Muscle of leg (tissue), 11 donors: ENCODE measurements around the gene GNG4. TPM values are rescaled to one million over a fixed set of nuclear protein-coding genes. Genes with fewer than 3 reads are reported as not detected.
A peak's percentile ranks its signal among the peaks of the same experiment; 100 is the strongest.
"Not testable (repeated sequence)": the region's sequence is repeated elsewhere in the genome, so short reads cannot be mapped to it uniquely, and the experiment has no call there.

Experiments used
- DNase-seq: peaks from one replicate; pipeline ENCODE4 v3.0.0; 2013
- H3K27ac ChIP-seq: one replicate; pipeline ENCODE4 v1.5.1; 2013; ENCODE audit warnings: mild to moderate bottlenecking, low read length, control low read depth
- H3K27me3 ChIP-seq: one replicate; pipeline ENCODE4 v1.6.1; 2013; ENCODE audit warnings: low read length; ENCODE audit not compliant: control insufficient read depth, insufficient read depth
- H3K36me3 ChIP-seq: one replicate; pipeline ENCODE4 v1.6.1; 2013; ENCODE audit warnings: low read length; ENCODE audit not compliant: control insufficient read depth, insufficient read depth
- H3K4me1 ChIP-seq: one replicate; pipeline ENCODE4 v1.6.1; 2013; ENCODE audit warnings: low read length; ENCODE audit not compliant: control insufficient read depth, insufficient read depth
- H3K4me3 ChIP-seq: one replicate; pipeline ENCODE4 v1.5.1; 2013; ENCODE audit warnings: low read length, control low read depth
- H3K9me3 ChIP-seq: replicated peaks from 2 replicates; pipeline ENCODE4 v1.6.1; 2013; ENCODE audit warnings: low read depth, low read length; ENCODE audit not compliant: control insufficient read depth
- WGBS: methylation state at CpG from one replicate; pipeline ENCODE4 v1.1.5; 2013; ENCODE audit warnings: missing lambda C conversion rate; ENCODE audit not compliant: insufficient coverage; 5-methylcytosine and 5-hydroxymethylcytosine counted together
- polyA plus RNA-seq, 8 donors: library from polyadenylated mRNA; unstranded; fragments of 120-200 nt; gene quantifications; one replicate each; pipeline versions ENCODE4 v1.2.1 to v1.2.3, GENCODE V29; 2013; ENCODE audit warnings: inconsistent platforms in 1 of 8, low replicate concordance in 1 of 8; ENCODE audit not compliant: insufficient read length in 8 of 8, insufficient read depth in 1 of 8
- total RNA-seq: library from RNA; stranded (reverse); fragments of 120-200 nt; gene quantifications from one replicate; pipeline ENCODE4 v1.2.4, GENCODE V29; 2013

Gene GNG4
- total and polyA plus RNA-seq, 9 donors, result 0.27 to 4.0 (median 0.60) TPM

GRCh38 chr1:235642011-235642942 lies 7.3 kb downstream of the GNG4 start:
- H3K27me3 ChIP-seq, result peaks cover 35% of the 10 kb centered on the region
- peaks cover 2% of the 10 kb centered on the region for H3K4me1 ChIP-seq
- no peaks in the 10 kb centered on the region for H3K36me3 ChIP-seq
- H3K4me3 ChIP-seq, result no peak overlapping the region
- 49% methylated on average over 40 of the region's 47 CpGs for WGBS
- H3K27ac ChIP-seq, result no peak overlapping the region
- no peaks in the 10 kb centered on the region for H3K9me3 ChIP-seq
- DNase-seq, result no peak

DNA sequence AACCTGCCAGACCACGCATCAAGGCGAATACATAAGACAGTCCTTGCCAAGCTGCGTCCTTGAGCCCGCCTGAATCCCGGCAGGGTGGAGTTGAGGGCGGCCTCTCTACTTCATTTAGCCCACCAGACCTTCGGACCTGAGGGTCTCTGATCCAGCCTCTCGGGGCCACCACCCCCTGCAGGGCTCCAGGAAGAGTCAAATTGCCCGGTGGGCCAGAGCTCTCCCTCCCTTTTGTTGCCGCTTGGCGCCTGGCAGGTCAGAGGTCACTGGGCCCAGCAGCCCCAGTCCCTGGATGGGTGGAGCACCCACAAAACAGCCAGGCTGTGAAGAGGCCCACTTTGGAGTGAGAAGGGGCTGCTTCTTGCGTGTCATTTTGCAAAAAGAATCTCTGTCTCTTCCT lies 9.0 kb downstream of the GNG4 start:
- WGBS, result 68% methylated on average over 9 of the region's 12 CpGs
- H3K36me3 ChIP-seq, result no peaks in the 10 kb centered on the region
- peaks cover 2% of the 10 kb centered on the region for H3K4me1 ChIP-seq
- H3K4me3 ChIP-seq, result no peak overlapping the region
- peaks cover 29% of the 10 kb centered on the region for H3K27me3 ChIP-seq
- no peaks in the 10 kb centered on the region for H3K9me3 ChIP-seq
- no peak overlapping the region for H3K27ac ChIP-seq
- DNase-seq, result no peak

DNA sequence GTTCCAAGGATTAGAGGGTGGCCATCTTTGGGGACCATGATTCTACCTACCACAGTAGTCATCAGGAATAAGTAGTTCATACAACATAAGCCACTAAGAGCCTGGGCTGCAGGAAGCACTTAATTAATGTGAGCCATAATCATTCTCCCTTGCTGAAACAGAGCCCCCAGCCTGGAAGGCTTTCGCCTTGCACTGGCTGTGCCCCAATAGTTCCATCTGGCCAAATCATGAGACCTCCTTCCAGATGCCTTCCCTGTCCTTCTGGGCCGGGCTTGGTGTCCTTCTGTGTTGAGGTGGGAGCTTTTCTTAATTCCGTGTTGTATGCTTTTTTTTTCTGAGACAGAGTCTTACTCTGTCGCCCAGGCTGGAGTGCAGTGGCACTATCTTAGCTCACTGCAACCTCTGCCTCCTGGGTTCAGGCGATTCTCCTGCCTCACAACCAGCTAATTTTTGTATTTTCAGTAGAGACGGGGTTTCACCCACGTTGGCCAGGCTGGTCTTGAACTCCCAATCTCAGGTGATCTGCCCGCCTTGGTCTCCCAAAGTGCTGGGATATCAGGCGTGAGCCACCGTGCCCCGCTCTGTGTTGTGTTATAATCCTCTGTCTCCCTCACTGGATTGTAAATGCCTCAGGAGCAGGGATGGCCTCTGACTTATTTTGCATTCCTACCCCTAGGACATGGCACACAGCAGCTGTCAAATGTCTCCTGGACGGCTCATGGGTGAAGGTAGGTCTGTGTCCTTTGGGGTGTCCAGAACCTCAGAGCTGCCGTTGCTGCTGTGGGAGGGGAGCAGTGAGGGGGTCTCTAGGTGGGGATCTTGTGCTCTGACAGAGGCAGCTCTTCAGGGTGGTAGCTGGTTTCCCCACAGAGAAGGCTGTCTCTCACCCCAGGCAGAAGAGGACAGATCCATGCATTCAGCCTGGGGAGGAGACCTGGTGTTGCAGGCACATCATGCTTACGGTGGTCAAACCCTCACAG lies 10.1 kb downstream of the GNG4 start:
- H3K27me3 ChIP-seq, result peaks cover 22% of the 10 kb centered on the region
- DNase-seq, result no peak
- WGBS, result 71% methylated on average over 8 of the region's 14 CpGs
- H3K4me1 ChIP-seq, result peaks cover 2% of the 10 kb centered on the region
- H3K36me3 ChIP-seq, result no peaks in the 10 kb centered on the region
- no peak overlapping the region for H3K27ac ChIP-seq
- H3K4me3 ChIP-seq, result no peak overlapping the region
- no peaks in the 10 kb centered on the region for H3K9me3 ChIP-seq

DNA sequence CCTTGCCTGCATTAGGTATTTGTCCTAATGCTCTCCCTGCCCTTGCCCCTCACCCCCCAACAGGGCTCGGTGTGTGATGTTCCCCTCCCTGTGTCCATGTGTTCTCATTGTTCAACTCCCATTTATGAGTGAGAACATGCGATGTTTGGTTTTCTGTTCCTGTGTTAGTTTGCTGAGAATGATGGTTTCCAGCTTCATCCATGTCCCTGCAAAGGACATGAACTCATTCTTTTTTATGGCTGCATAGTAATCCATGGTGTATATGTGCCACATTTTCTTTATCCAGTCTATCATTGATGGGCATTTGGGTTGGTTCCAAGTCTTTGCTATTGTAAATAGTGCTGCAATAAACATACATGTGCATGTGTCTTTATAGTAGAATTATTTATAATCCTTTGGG lies 11.0 kb downstream of the GNG4 start:
- not testable (repeated sequence) for H3K9me3 ChIP-seq, H3K4me1 ChIP-seq, DNase-seq, H3K4me3 ChIP-seq, H3K27ac ChIP-seq, H3K36me3 ChIP-seq
- H3K27me3 ChIP-seq, result peaks cover 18% of the 10 kb centered on the region
- no CpG with 5 or more reads among the region's 2 CpGs for WGBS

DNA sequence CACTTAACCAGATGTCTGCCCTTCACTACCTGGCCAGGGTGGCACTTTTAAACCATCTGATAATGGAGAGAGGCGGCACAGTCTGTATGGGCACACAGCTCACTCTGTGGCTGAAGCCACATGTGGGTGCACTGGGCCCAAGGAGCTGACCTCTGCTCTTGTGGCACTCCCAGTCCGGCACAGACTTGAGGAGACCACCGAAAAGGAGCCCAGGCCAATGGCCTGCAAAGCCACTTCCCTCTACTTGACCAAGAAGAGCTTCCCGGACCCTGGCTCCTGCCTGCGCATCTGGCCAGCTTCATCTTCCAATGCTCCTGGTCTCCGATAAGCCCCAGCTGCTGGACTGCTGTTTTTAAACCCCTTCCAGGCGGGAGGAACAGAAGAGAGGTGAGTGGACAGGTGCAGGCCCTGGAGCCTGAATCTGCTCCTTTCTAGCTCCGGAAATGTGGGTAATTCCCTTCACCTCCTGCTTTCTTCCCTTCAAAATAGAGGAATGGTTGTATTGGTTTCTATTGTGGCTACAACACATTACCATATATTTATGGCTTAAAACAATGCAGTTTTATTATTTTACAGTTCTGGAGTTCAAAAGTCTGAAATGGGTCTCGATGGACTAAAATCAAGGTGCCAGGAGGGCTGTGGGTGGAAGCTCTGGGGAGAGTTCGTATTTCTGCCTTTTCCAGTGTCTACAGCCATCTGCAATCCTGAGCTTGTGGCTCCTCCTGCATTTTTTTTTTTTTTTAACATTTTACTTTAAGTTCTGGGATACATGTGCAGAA lies 11.6 kb downstream of the GNG4 start:
- Histone ChIP-seq H3K9me3 (no peaks in the 10 kb centered on the region), H3K27ac (no peak overlapping the region), H3K4me1 (peaks cover 2% of the 10 kb centered on the region), H3K4me3 (no peak overlapping the region), H3K36me3 (no peaks in the 10 kb centered on the region), H3K27me3 (peaks cover 17% of the 10 kb centered on the region)
- 76% methylated on average over 6 of the region's 10 CpGs for WGBS
- no peak for DNase-seq

DNA sequence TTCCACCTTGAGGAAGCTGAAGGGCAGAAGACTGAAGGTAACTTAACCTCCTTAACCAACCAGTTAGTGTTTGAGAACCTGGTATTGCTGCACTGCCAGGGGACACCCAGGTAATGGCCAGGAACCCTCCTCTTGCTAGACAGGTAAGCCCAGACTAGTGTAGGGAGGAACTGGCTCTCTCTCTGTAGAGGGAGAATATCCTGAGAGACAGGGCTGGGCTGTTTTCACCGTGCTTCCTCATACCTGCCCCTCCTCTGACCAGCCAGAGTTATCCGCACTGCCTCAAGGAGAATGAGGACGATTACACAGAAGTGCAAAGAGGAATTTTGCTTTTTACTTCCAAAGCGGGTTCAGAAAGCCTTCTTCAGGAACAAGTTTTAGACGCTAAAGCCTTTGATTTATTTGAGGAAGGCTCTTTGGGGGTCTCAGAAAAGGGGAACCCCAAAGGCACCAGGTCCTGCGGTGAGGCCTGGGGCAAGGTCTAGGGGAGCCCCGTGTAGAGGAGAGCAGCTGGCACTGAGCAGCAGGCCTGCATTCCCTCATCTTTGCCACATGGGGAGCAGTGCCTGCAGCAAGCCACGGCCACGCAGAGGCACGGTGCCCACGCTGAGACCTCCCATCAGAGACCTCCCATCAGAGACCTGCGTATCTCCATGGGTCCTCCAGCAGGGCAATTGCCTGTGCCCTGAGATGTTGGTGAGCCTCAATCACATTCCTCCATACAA lies 13.5 kb downstream of the GNG4 start:
- 65% methylated on average over 9 of the region's 12 CpGs for WGBS
- DNase-seq, result no peak
- Histone ChIP-seq H3K4me3 (no peak overlapping the region), H3K9me3 (no peaks in the 10 kb centered on the region), H3K36me3 (no peaks in the 10 kb centered on the region), H3K27ac (no peak overlapping the region), H3K27me3 (peaks cover 7% of the 10 kb centered on the region), H3K4me1 (no peaks in the 10 kb centered on the region)

DNA sequence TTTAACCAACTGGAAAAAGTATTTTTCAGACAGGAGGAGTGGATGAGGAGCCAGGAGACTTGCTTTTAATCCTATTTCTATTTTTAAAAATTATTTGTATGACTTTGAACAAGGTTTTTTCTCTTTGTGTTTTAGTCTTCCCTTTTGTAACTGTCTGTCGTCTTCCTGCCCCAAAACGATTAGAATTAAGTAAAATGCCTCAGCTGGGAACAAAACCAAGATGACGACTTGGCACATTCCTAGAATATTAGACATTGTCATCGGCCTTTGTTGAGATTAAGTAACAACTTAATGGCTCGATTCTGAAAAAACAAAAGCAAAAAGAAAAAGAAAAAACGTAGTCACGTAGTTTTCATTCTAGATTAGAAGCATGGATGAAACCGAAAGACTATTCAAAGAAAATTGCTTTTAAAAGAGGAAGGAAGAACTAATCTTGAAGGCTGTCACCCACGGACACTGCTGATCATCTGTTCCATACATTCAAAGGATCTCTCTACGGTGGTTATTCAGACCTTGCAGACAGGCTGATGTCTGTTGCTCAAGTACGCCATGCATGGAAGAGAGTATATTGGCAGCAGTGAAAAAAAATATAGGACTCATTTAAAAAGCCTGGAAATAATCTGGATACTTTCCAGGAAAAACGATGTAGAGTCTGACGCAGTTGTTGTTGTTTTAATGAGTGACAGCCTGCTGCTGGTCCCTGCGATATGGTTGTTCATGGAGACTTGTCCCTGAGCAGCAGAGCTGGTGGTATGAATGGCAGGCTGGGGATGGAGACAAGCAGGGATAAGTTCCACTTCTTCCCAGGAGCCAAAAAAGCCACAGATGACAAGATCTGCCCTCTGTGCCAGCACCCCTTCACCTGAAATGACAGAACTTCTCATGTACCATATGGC lies 16.8 kb downstream of the GNG4 start:
- Histone ChIP-seq H3K4me3 (no peak overlapping the region), H3K27me3 (peaks cover 5% of the 10 kb centered on the region), H3K9me3 (no peaks in the 10 kb centered on the region), H3K27ac (no peak overlapping the region), H3K4me1 (no peaks in the 10 kb centered on the region), H3K36me3 (no peaks in the 10 kb centered on the region)
- WGBS, result 60% methylated on average over 6 of the region's 14 CpGs
- peak; percentile 46 for DNase-seq

- no peaks in the 10 kb centered on the region for H3K4me1 ChIP-seq
- 73% methylated on average over 3 of the region's 7 CpGs for WGBS
- H3K9me3 ChIP-seq, result no peaks in the 10 kb centered on the region
- peaks cover 5% of the 10 kb centered on the region for H3K27me3 ChIP-seq
- no peak for DNase-seq
- H3K27ac ChIP-seq, result no peak overlapping the region
- no peak overlapping the region for H3K4me3 ChIP-seq
- no peaks in the 10 kb centered on the region for H3K36me3 ChIP-seq
These were observed 17.8 kb downstream of the GNG4 start for GRCh38 chr1:235631816-235632215.
